Endothelial cell of umbilical vein (primary cell): ENCODE data around the gene ETV3. TPM values are rescaled to one million over a fixed set of nuclear protein-coding genes. Genes with fewer than 3 reads are reported as not detected.

Experiments used
- BruUV-seq: library from RNA; stranded (reverse); fragments of 400-500 nt; replicated peaks from 2 replicates; lab custom pipeline; 2021; lab: Mats Ljungman, UMichigan
- CTCF ChIA-PET: fragments of 300-600, 350-600 bp; sonication (Branson Sonifier 250); formaldehyde crosslinking; loops from one replicate; lab custom pipeline; 2021; ENCODE audit warnings: antibody characterized with exemption, inconsistent platforms; lab: Charles Lee
- POLR2A ChIA-PET: fragments of 300-600, 350-600 bp; sonication (Branson Sonifier 250); formaldehyde crosslinking; loops from one replicate; lab custom pipeline; 2021; ENCODE audit warnings: antibody characterized with exemption, inconsistent platforms; lab: Charles Lee
- DNase-seq: peaks from one replicate; pipeline ENCODE4 v3.0.0-alpha.2; 2011; ENCODE audit warnings: low read depth, low spot score
- FAIRE-seq: peaks from 2 replicates; lab custom pipeline; 2011; peaks lifted over from hg19 to GRCh38; lab: Jason Lieb, UNC
- H2AFZ ChIP-seq: 2 replicates; pipeline ENCODE4 v1.6.0; 2012; ENCODE audit warnings: low read depth, low read length, control low read depth, inconsistent platforms
- H3K27ac ChIP-seq: 2 replicates; pipeline ENCODE4 v1.5.1; 2011; ENCODE audit warnings: low read depth, mild to moderate bottlenecking, control low read depth, low read length, moderate library complexity; ENCODE audit not compliant: insufficient read depth
- H3K27me3 ChIP-seq, 2 experiments: 2 replicates each; pipeline versions ENCODE4 v1.6.0 to v1.6.1; 2011; ENCODE audit warnings: low read length in 2 of 2, mixed read lengths in 1 of 2; ENCODE audit not compliant: control insufficient read depth in 2 of 2, insufficient read depth in 2 of 2
- H3K36me3 ChIP-seq, 2 experiments: 2 replicates in 1 of 2; 3 replicates in 1 of 2; pipeline ENCODE4 v1.5.1; 2011; ENCODE audit warnings: low read length in 2 of 2, mild to moderate bottlenecking in 1 of 2, moderate library complexity in 1 of 2; ENCODE audit not compliant: control insufficient read depth in 2 of 2, insufficient read depth in 2 of 2; ENCODE audit errors: extremely low read depth in 1 of 2
- H3K4me1 ChIP-seq: 3 replicates; pipeline ENCODE4 v1.5.1; 2011; ENCODE audit warnings: mild to moderate bottlenecking, low read length; ENCODE audit not compliant: control insufficient read depth, insufficient read depth; ENCODE audit errors: extremely low read depth
- H3K4me2 ChIP-seq: 2 replicates; pipeline ENCODE4 v1.6.1; 2011; ENCODE audit warnings: low read length, control low read depth, mixed read lengths; ENCODE audit not compliant: insufficient read depth
- H3K4me3 ChIP-seq, 3 experiments: fragments of 200-600 bp in 1 of 3; sonication (generic), shearing (Covaris generic) in 1 of 3; replicated peaks in 1 of 3; 2 replicates each; pipeline ENCODE4 v1.5.1; 2011 to 2016; ENCODE audit warnings: control low read depth in 3 of 3, low read length in 3 of 3, mild to moderate bottlenecking in 2 of 3, inconsistent platforms in 1 of 3, low read depth in 1 of 3, moderate library complexity in 1 of 3; ENCODE audit not compliant: insufficient read depth in 1 of 3
- H3K79me2 ChIP-seq: 2 replicates; pipeline ENCODE4 v1.6.0; 2012; ENCODE audit warnings: low read length, inconsistent platforms; ENCODE audit not compliant: control insufficient read depth, insufficient read depth
- H3K9ac ChIP-seq: replicated peaks from 2 replicates; pipeline ENCODE3; 2011; ENCODE audit warnings: low read length, control low read depth; ENCODE audit not compliant: insufficient read depth; ENCODE audit errors: extremely low read depth
- H3K9me1 ChIP-seq: replicated peaks from 3 replicates; pipeline ENCODE4 v1.6.0; 2011; ENCODE audit warnings: mild to moderate bottlenecking, low read length; ENCODE audit not compliant: control insufficient read depth, insufficient read depth; ENCODE audit errors: extremely low read depth
- H3K9me3 ChIP-seq: replicated peaks from 2 replicates; pipeline ENCODE4 v1.5.1; 2012; ENCODE audit warnings: low read length, inconsistent platforms; ENCODE audit not compliant: control insufficient read depth, insufficient read depth
- H4K20me1 ChIP-seq: replicated peaks from 2 replicates; pipeline ENCODE3; 2011; ENCODE audit warnings: mild to moderate bottlenecking, low read length; ENCODE audit not compliant: control insufficient read depth, insufficient read depth; ENCODE audit errors: extremely low read depth
- dilution Hi-C: fragments of 300-500 bp; cut with MboI; formaldehyde crosslinking; loops from one replicate; pipeline ENCODE4 v1.15.0; 2019; ENCODE audit warnings: low sequenced_read_pairs; ENCODE audit not compliant: extremely low pct_ligation_motif_present
- intact Hi-C: fragments of 100-400 bp; cut with micrococcal nuclease; formaldehyde crosslinking; loops from one replicate; pipeline ENCODE4 v1.10.0; 2022
- polyA plus RNA-seq, 4 experiments: library from polyadenylated mRNA; depleted of rRNA in 3 of 4; stranded (reverse) in 3 of 4; unstranded in 1 of 4; fragments of >200 nt; gene quantifications; 2 replicates each; pipeline versions ENCODE4 v1.2.1 to v1.2.3, GENCODE V29; 2011 to 2012; ENCODE audit warnings: missing spikeins in 1 of 4
- total RNA-seq: library from RNA; stranded (reverse); gene quantifications from 2 replicates; pipeline ENCODE4 v1.2.3, GENCODE V29; 2021
- TF ChIP-seq, protein P1 (sequence below), 2 donors: IDR thresholded peaks; 1 replicate in 1 of 2; 2 replicates in 1 of 2; pipeline ENCODE4 v1.5.1; 2011; ENCODE audit warnings: low read length in 2 of 2, mild to moderate bottlenecking in 2 of 2, moderate library complexity in 2 of 2, control low read depth in 1 of 2, inconsistent platforms in 1 of 2, low read depth in 1 of 2; ENCODE audit not compliant: insufficient read depth in 1 of 2; ENCODE audit errors: extremely low read depth in 1 of 2
- TF ChIP-seq, protein P2 (sequence below): IDR thresholded peaks from 2 replicates; pipeline ENCODE4 v1.6.1; 2011; ENCODE audit not compliant: insufficient read depth, insufficient read length

Gene ETV3
- total and polyA plus RNA-seq, 2 donors (not counting 3 experiments of a cell fraction or from before 2014, with no cell fraction given) = 6.8 to 22.3 TPM

DNA sequence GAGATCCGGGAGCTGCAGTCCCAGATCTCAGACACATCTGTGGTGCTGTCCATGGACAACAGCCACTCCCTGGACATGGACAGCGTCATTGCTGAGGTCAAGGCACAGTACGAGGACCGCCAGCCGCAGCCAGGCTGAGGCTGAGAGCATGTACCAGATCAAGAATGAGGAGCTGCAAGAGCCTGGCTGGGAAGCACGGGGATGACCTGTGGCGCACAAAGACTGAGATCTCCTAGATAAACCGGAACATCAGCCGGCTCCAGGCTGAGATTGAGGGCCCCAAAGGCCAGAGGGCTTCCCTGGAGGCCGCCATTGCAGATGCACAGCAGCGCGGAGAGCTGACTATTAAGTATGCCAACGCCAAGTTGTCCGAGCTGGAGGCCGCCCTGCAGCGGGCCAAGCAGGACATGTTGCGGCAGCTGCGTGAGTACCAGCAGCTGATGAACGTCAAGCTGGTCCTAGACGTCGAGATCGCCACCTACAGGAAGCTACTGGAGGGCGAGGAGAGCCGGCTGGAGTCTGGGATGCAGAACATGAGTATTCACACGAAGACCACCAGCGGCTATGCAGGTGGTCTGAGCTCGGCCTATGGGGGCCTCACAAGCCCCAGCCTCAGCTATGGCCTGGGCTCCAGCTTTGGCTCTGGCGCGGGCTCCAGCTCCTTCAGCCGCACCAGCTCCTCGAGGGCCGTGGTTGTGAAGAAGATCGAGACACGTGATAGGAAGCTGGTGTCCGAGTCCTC is 64.1 kb downstream of the ETV3 start:
- FAIRE-seq (peak; percentile 63), DNase-seq (peak; percentile 66)
- Histone ChIP-seq H3K4me1 (no peaks in the 10 kb centered on the region), H3K79me2 (no peaks in the 10 kb centered on the region), H3K9me3 (no peaks in the 10 kb centered on the region), H3K9me1 (no peaks in the 10 kb centered on the region), H3K4me3 (no peak overlapping the region), H3K4me2 (no peak overlapping the region), H3K27ac (no peak overlapping the region), H3K9ac (no peak overlapping the region), H3K27me3 (peaks cover 23 to 29% of the 10 kb centered on the region in 2 experiments), H3K36me3 (no peaks in the 10 kb centered on the region), H4K20me1 (no peaks in the 10 kb centered on the region), H2AFZ (peak overlapping the region; percentile 22)
- dilution Hi-C loops = no loop called here
- intact Hi-C loops = loop anchor here (1.0 to 10.0 kb wide), 2 partner anchors 109 to 147 kb away; no protein-coding TSS in a partner anchor
- ChIA-PET POLR2A (interaction anchor here (0.6 to 0.7 kb wide), 3 partner anchors 21 to 154 kb away, joined by 3 to 4 read pairs (median 4); no protein-coding TSS in a partner anchor), CTCF (interaction anchor here (0.6 to 3.6 kb wide), 46 partner anchors 9 to 1420 kb away, joined by 3 to 30 read pairs (median 5); no protein-coding TSS in a partner anchor)
- BruUV-seq = no TSS peak
- TF ChIP-seq, protein P1, sequence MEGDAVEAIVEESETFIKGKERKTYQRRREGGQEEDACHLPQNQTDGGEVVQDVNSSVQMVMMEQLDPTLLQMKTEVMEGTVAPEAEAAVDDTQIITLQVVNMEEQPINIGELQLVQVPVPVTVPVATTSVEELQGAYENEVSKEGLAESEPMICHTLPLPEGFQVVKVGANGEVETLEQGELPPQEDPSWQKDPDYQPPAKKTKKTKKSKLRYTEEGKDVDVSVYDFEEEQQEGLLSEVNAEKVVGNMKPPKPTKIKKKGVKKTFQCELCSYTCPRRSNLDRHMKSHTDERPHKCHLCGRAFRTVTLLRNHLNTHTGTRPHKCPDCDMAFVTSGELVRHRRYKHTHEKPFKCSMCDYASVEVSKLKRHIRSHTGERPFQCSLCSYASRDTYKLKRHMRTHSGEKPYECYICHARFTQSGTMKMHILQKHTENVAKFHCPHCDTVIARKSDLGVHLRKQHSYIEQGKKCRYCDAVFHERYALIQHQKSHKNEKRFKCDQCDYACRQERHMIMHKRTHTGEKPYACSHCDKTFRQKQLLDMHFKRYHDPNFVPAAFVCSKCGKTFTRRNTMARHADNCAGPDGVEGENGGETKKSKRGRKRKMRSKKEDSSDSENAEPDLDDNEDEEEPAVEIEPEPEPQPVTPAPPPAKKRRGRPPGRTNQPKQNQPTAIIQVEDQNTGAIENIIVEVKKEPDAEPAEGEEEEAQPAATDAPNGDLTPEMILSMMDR (IDR thresholded peaks at IDR 0.05; ENCODE audit: extremely low read depth in 1 of 2, insufficient read depth in 1 of 2, low read depth in 1 of 2, low read length in 2 of 2) = peak; percentile 52 to 77
- TF ChIP-seq, protein P2, sequence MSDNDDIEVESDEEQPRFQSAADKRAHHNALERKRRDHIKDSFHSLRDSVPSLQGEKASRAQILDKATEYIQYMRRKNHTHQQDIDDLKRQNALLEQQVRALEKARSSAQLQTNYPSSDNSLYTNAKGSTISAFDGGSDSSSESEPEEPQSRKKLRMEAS = no peak

Other genes starting within 250 kb of the ETV3 start
- 88.7 and 90.7 TPM in 2 replicates for gene PEAR1, start 244.7 kb downstream of the ETV3 start, total RNA-seq
- 101 and 106 TPM in 2 replicates for gene PEAR1, start 244.7 kb downstream of the ETV3 start, polyA plus RNA-seq
- gene LRRC71, start 217.8 kb downstream of the ETV3 start, total RNA-seq = 0.66 and 1.2 TPM in 2 replicates
- 0.33 and 0.35 TPM in 2 replicates for gene LRRC71, start 217.8 kb downstream of the ETV3 start, polyA plus RNA-seq
- gene ARHGEF11, start 92.7 kb downstream of the ETV3 start, total RNA-seq = 27.2 and 28.0 TPM in 2 replicates
- 18.2 and 18.8 TPM in 2 replicates for gene ARHGEF11, start 92.7 kb downstream of the ETV3 start, polyA plus RNA-seq
- not detected in 2 replicates for gene ETV3L, start 38.6 kb downstream of the ETV3 start, total RNA-seq
- gene ETV3L, start 38.6 kb downstream of the ETV3 start, polyA plus RNA-seq = not detected in 2 replicates